IPS-15b (cell line): Measurements from ENCODE around the gene TRIM40.
A peak's percentile ranks its signal among the peaks of the same experiment; 100 is the strongest.

Experiments used
- H3K27me3 ChIP-seq: one replicate; pipeline ENCODE4 v1.6.1; 2013; ENCODE audit warnings: low read length; ENCODE audit not compliant: control insufficient read depth, insufficient read depth
- H3K36me3 ChIP-seq: one replicate; pipeline ENCODE4 v1.6.1; 2013; ENCODE audit warnings: low read length; ENCODE audit not compliant: control insufficient read depth, insufficient read depth
- H3K4me1 ChIP-seq: one replicate; pipeline ENCODE4 v1.6.1; 2013; ENCODE audit warnings: mild to moderate bottlenecking, low read length; ENCODE audit not compliant: control insufficient read depth, insufficient read depth
- H3K4me3 ChIP-seq: one replicate; pipeline ENCODE4 v1.5.1; 2013; ENCODE audit warnings: low read depth, low read length
- H3K9ac ChIP-seq: one replicate; pipeline ENCODE4 v1.6.1; 2013; ENCODE audit warnings: low read depth, mild to moderate bottlenecking, low read length
- H3K9me3 ChIP-seq: one replicate; pipeline ENCODE4 v1.6.1; 2013; ENCODE audit warnings: mild to moderate bottlenecking, low read length; ENCODE audit not compliant: control insufficient read depth, insufficient read depth

TRIM40 gene

GRCh38 chr6:30135757-30136156 is at the start of gene TRIM40:
Gene TRIM40 (plus strand): TSS chr6:30136140. CDS start chr6:30137037, 897 bp downstream.
- no peaks in the 10 kb centered on the region for H3K9me3 ChIP-seq
- H3K9ac ChIP-seq = no peak within 1 kb of the TSS
- no peaks in the 10 kb centered on the region for H3K36me3 ChIP-seq
- H3K27me3 ChIP-seq = peaks cover 19% of the 10 kb centered on the region
- H3K4me1 ChIP-seq = no peaks in the 10 kb centered on the region
- no peak within 1 kb of the TSS for H3K4me3 ChIP-seq

- Histone ChIP-seq H3K36me3 (no peaks in the 10 kb centered on the region), H3K4me1 (no peaks in the 10 kb centered on the region), H3K9me3 (no peaks in the 10 kb centered on the region), H3K4me3 (no peak overlapping the region), H3K27me3 (peaks cover 26% of the 10 kb centered on the region), H3K9ac (no peak overlapping the region)
Measured at GRCh38 chr6:30087876-30088275, 48.1 kb upstream of the TRIM40 start.

GRCh38 chr6:30091577-30092381 is 44.2 kb upstream of the TRIM40 start:
- H3K4me1 ChIP-seq = no peaks in the 10 kb centered on the region
- H3K9me3 ChIP-seq = no peaks in the 10 kb centered on the region
- H3K36me3 ChIP-seq = no peaks in the 10 kb centered on the region
- no peak overlapping the region for H3K9ac ChIP-seq
- no peak overlapping the region for H3K4me3 ChIP-seq
- H3K27me3 ChIP-seq = peaks cover 44% of the 10 kb centered on the region

GRCh38 chr6:30092852-30093543 is 42.9 kb upstream of the TRIM40 start:
- H3K4me1 ChIP-seq = no peaks in the 10 kb centered on the region
- H3K9me3 ChIP-seq = no peaks in the 10 kb centered on the region
- H3K4me3 ChIP-seq = no peak overlapping the region
- H3K36me3 ChIP-seq = no peaks in the 10 kb centered on the region
- peaks cover 56% of the 10 kb centered on the region for H3K27me3 ChIP-seq
- no peak overlapping the region for H3K9ac ChIP-seq

GRCh38 chr6:30093951-30094661 is 41.8 kb upstream of the TRIM40 start:
- no peaks in the 10 kb centered on the region for H3K9me3 ChIP-seq
- no peaks in the 10 kb centered on the region for H3K36me3 ChIP-seq
- H3K27me3 ChIP-seq = peaks cover 63% of the 10 kb centered on the region
- H3K4me1 ChIP-seq = no peaks in the 10 kb centered on the region
- no peak overlapping the region for H3K9ac ChIP-seq
- no peak overlapping the region for H3K4me3 ChIP-seq

GRCh38 chr6:30096829-30097228 is 39.1 kb upstream of the TRIM40 start:
- no peaks in the 10 kb centered on the region for H3K9me3 ChIP-seq
- peaks cover 7% of the 10 kb centered on the region for H3K4me1 ChIP-seq
- no peak overlapping the region for H3K4me3 ChIP-seq
- peaks cover 70% of the 10 kb centered on the region for H3K27me3 ChIP-seq
- no peaks in the 10 kb centered on the region for H3K36me3 ChIP-seq
- H3K9ac ChIP-seq = no peak overlapping the region

GRCh38 chr6:30097902-30098768 is 37.8 kb upstream of the TRIM40 start:
- Histone ChIP-seq H3K4me1 (peaks cover 7% of the 10 kb centered on the region), H3K27me3 (peaks cover 77% of the 10 kb centered on the region), H3K36me3 (no peaks in the 10 kb centered on the region)

GRCh38 chr6:30100154-30100553 is 35.8 kb upstream of the TRIM40 start:
- peak overlapping the region; percentile 46 for H3K4me3 ChIP-seq
- no peaks in the 10 kb centered on the region for H3K36me3 ChIP-seq
- H3K9ac ChIP-seq = no peak overlapping the region
- peaks cover 7% of the 10 kb centered on the region for H3K4me1 ChIP-seq
- H3K27me3 ChIP-seq = peaks cover 90% of the 10 kb centered on the region
- no peaks in the 10 kb centered on the region for H3K9me3 ChIP-seq

More at GRCh38 chr6:30097902-30098768, 37.8 kb upstream of the TRIM40 start:
- H3K9me3 ChIP-seq = no peaks in the 10 kb centered on the region
- no peak overlapping the region for H3K4me3 ChIP-seq
- H3K9ac ChIP-seq = no peak overlapping the region

GRCh38 chr6:30100585-30101443 is 35.1 kb upstream of the TRIM40 start:
- Histone ChIP-seq H3K9ac (no peak overlapping the region), H3K36me3 (no peaks in the 10 kb centered on the region), H3K9me3 (no peaks in the 10 kb centered on the region), H3K27me3 (peaks cover 92% of the 10 kb centered on the region), H3K4me1 (peaks cover 7% of the 10 kb centered on the region), H3K4me3 (peak overlapping the region; percentile 46)

GRCh38 chr6:30101444-30102413 is 34.2 kb upstream of the TRIM40 start:
- H3K27me3 ChIP-seq = peaks cover 87% of the 10 kb centered on the region
- H3K9ac ChIP-seq = no peak overlapping the region
- H3K4me3 ChIP-seq = peak overlapping the region; percentile 47

More at GRCh38 chr6:30101444-30102413, 34.2 kb upstream of the TRIM40 start:
- H3K36me3 ChIP-seq = no peaks in the 10 kb centered on the region
- peaks cover 7% of the 10 kb centered on the region for H3K4me1 ChIP-seq
- no peaks in the 10 kb centered on the region for H3K9me3 ChIP-seq
